ENCODE measurements around the gene SLC18A3.

The SLC18A3 gene

GRCh38 chr10:49649936-49650723 is 40.0 kb downstream of the SLC18A3 start:
- DNase-seq (ENCODE audit: low read depth in 1 of 2, low spot score in 1 of 2): no peak

GRCh38 chr10:49650724-49651034 is 40.6 kb downstream of the SLC18A3 start:
- DNase-seq (ENCODE audit: low read depth in 1 of 2, low spot score in 1 of 2): no peak

GRCh38 chr10:49651039-49651835 is 41.1 kb downstream of the SLC18A3 start:
- no peak for DNase-seq (ENCODE audit: low read depth in 1 of 2, low spot score in 1 of 2)

- DNase-seq (ENCODE audit: low read depth in 1 of 2, low spot score in 1 of 2): no peak
These were observed 41.8 kb downstream of the SLC18A3 start for GRCh38 chr10:49651917-49652316.

- DNase-seq (ENCODE audit: low read depth in 1 of 2, low spot score in 1 of 2): no peak
These were observed 42.5 kb downstream of the SLC18A3 start for GRCh38 chr10:49652421-49653272.

- no peak for DNase-seq (ENCODE audit: low read depth in 1 of 2, low spot score in 1 of 2)
These were observed 43.3 kb downstream of the SLC18A3 start for GRCh38 chr10:49653273-49653929.

GRCh38 chr10:49654036-49654693 is 44.1 kb downstream of the SLC18A3 start:
- DNase-seq (ENCODE audit: low read depth in 1 of 2, low spot score in 1 of 2): no peak

- DNase-seq (ENCODE audit: low read depth in 1 of 2, low spot score in 1 of 2): no peak
These were observed 45.0 kb downstream of the SLC18A3 start for GRCh38 chr10:49655099-49655498.

- DNase-seq (ENCODE audit: low read depth in 1 of 2, low spot score in 1 of 2): no peak
These were observed 46.9 kb downstream of the SLC18A3 start for GRCh38 chr10:49656845-49657493.

GRCh38 chr10:49657606-49658005 is 47.5 kb downstream of the SLC18A3 start:
- DNase-seq (ENCODE audit: low read depth in 1 of 2, low spot score in 1 of 2): no peak

- no peak for DNase-seq (ENCODE audit: low read depth in 1 of 2, low spot score in 1 of 2)
These were observed 51.2 kb downstream of the SLC18A3 start for GRCh38 chr10:49661140-49661856.

All from activated CD4-positive, alpha-beta T cell treated with anti-CD3 and anti-CD28 coated beads, Interleukin-2, amount 50 U/mL, for 24 hours (primary cell).